ENCODE data around the gene VDAC1.
"Not testable (repeated sequence)": the region's sequence is repeated elsewhere in the genome, so short reads cannot be mapped to it uniquely, and the experiment has no call there.

Gene VDAC1, protein sequence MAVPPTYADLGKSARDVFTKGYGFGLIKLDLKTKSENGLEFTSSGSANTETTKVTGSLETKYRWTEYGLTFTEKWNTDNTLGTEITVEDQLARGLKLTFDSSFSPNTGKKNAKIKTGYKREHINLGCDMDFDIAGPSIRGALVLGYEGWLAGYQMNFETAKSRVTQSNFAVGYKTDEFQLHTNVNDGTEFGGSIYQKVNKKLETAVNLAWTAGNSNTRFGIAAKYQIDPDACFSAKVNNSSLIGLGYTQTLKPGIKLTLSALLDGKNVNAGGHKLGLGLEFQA

DNA sequence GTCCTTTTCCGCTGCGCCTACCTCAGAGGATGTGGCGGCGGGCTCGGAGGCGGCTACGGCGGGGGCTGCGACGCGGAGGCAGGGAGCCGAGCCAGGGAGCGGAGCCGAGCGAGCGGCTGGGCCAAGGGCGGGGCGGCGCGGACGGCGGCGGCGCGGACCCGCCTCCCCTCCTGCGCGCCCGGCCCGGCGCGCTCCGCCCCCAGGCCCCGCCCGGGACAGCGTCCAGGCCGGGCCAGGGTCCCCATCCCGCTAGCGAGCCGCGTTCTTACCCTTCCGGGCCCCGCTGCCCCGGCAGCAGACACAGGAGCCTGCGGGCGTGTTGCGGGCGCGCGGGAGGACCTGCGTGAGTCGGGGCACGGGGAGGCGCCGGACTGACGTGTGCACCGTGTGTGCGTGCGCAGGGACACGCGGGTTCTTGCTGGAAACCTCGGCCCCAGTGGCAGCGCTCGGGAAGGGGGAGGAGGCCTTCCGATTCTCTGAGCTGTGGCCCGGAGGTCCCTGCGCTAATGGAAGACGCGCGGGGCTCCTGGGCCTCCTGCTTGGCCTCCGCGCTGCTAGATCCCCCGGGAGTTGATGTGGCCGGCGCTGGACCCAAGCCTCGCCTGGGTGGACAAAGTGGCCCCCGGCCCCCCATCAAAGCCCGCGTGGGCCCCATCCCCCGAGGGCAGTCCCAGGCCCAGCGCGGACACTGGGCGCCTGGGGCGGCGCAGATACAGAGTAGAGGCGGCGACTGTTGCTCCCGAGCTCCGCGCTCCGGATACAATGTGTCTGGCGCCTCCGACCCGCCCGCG is at the start of gene VDAC1:
VDAC1 (minus strand) TSS at position 350 of the 791 bp plus-strand sequence. CDS start 11,963 bp downstream, outside the sequence.
- DNase-seq = peak; percentile 84 to 86

DNA sequence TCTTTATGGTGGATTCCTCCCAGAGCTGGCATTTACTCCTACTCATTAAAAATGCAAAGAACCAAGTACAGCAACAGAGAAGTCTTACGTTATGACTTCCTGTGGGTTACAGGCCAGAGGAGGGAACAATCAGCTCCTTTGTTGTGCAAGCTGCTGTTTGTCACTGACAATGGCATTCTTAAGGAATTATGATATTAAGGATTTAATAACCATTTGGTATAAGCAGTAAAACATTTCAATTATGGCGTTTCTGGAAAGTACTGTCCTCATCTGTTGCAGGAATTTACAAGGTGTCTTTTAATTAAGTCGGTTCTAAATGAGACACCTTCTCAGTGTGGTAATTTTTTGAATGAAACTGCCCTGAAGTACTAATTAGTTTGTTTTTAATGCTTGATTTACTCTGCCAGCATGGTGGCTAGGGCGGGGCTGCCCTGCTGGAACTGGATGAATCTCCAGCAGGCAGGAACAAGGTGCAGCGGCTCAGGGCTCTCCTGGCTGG is 49.1 kb upstream of the VDAC1 start:
- peak in 1 of 2 donors; percentile 27 for DNase-seq

DNA sequence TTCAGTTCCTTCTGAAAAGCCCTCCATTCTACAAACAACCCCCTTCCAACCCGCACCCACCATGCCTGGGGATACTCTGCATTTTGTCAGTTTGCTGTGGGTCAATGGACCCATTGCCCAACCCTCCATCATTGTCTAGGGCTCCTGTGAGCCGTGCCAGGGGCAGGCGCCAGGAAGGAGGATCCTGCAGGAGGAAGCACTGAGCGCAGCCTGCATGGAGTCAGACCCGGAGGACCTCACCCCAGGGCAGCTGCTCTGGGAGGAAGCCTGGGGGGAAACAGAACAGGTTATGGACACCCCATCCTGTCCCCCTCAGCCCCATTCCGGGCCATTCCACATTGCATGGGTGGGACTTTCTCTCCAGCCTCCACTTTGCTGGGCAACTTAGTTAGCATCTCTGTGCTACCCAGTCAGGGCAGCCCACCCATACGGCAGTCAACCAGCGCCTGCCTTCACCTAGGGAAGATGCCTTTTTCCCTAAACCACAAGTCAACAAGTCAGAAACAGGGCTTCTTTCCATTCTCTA is 48.6 kb upstream of the VDAC1 start:
- no peak for DNase-seq

DNA sequence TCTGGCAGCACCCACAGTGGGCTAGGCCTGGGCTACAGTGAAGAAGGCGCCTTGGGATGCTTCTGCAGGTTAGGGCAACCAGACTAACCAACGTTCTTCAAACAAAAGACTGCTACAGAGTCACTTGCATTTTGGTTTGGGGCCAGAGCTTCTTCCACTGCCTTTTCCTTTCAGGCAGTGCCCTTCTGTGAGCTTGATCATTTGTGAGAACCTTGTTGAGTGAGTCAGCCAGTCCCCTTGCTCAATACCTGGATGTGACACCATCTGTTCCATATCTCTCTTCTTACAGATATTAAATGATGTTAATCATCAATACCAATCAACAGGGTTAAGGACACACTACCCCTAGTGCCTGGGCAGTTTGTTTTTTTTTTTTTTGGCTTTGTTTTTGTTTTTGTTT is 46.5 kb upstream of the VDAC1 start:
- DNase-seq = no peak

DNA sequence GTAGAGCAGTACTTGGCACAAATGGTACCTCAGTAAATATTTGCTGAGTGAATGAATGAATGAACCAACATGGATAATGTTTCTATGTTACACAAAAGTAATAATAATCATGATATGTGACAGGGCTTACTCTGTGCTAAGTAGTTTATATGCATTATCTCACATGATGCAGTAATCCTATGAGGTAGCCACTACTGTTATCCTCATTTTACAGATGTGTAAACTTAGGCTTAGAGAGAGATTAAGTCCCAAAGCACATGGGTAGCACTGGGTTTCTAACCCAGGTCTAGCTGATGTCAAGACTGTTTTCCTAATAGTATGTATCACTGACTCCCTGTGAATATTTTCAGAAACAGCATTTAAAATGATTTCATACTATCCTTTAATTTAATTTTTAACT is 44.1 kb upstream of the VDAC1 start:
- DNase-seq = no peak

DNA sequence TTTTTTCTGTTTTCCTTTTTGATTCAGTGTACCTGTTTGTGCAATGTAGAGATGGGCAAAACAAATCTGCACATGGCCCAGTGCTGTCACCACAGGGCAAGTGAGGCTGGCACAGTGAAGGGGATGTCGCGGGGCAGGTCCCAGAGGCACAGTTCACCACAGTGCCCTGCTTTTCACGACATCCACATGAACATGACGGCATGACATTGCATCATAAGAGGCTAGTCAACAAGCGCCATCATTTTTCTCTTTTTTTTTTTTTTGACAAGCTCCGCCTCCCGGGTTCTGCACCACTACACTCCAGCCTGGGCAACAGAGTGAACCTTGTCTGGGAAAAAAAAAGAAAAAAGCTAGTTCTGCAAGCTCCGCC is 42.9 kb upstream of the VDAC1 start:
- no peak for DNase-seq

DNA sequence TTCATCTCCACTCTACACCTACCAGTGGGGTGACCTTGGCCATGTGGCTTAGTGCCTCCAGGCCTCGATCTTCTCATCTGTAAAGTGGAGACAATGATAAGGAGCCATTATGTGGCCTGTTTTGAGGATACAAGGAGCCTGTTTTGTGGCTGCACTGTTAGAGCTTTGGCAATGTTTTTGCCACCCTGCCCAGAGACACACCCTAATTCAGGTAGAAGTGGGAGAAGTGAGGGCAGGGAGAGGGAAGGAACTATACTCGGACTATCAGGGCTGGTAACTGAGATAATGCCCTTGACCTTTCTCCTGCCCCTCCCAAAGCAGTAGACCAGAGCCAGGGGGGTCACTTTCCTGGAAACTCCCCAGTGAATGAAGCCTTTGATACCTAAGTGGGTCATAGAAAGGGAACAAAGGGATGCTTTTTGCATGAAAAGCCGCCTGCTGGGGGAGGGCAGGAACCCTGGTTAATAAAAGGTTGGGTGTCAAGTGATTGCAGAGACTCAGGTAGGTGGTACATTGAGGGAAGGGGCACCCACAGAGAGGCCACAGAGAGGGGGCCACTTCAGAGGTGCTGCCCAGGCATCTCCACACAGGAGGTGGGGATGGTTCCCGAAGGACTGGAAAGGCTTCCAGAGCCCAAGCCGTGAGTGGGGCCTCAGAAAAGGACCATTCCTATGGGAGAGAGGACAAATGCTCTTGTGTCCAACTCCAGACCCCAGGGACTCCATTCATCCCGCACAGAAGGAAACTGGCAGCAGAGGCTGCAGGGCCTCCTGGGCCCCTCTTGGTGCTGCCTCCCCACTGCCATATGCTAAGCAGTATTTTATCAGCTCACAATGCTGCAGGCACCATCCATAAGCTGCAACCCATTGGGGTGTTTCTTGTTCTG is 42.3 kb upstream of the VDAC1 start:
- DNase-seq = no peak

DNA sequence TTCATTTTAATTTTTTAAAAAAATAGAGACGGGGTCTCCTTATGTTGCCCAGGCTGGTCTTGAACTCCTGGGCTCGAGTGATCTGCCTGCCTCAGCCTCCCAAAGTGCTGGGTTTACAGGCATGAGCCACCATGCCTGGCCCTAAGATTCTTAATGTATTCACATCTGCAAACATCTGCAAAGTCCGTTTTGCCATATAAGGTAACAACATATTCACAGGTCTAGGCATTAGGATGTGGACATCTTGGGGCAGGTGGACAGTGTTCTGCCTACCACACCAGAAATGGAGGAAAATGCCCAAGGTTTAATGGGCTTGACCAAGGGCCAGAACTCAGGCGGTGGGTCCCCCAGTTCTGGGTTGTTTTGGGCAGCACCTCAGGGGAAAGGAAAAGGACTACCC is 41.6 kb upstream of the VDAC1 start:
- DNase-seq = no peak

DNA sequence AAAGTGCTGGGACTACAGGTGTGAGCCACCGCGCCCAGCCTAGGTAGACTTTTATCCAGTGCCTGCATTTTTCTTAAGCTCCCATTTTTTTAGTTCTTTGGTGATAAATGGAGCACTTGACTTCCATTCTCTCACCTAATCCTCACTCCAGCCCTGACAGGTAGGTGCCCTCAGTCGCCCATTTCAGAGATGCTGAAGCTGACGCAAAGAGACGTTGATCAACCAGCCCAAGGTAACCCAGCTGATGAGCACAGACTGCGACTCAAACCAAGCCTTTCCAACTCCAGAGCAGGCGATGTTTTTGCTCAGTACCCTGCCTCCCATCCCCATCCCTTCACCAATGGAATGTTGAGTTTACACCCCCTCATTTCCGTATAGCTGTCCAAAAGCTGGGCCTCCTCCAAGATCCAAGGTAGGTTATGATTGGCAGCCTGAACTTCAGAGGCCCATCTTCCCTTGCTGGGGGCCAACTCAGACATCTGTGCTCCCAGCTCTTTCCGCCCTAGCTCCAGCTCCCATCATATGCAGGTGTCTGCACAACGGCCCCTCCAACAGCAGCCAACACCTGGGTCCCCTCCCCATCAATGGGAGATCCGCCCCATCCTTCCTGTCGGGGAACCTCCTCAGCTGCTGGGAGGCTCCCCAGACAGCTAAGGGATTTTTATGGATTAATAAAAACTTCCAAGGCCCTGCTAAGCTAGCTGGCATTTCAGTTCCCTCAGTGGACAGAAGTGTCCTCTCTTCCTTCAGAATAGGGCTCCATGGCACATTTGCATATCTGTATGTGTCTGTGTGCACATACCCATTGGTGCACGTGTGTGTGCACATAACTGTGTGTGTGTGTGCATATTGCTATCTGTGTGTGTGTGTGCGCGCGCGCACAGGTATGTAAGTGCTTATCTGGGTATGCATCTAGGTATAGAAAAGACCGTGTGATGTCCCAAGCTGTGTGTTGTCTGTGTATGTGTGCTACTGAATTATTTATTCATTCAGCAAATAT is 39.3 kb upstream of the VDAC1 start:
- no peak for DNase-seq

DNA sequence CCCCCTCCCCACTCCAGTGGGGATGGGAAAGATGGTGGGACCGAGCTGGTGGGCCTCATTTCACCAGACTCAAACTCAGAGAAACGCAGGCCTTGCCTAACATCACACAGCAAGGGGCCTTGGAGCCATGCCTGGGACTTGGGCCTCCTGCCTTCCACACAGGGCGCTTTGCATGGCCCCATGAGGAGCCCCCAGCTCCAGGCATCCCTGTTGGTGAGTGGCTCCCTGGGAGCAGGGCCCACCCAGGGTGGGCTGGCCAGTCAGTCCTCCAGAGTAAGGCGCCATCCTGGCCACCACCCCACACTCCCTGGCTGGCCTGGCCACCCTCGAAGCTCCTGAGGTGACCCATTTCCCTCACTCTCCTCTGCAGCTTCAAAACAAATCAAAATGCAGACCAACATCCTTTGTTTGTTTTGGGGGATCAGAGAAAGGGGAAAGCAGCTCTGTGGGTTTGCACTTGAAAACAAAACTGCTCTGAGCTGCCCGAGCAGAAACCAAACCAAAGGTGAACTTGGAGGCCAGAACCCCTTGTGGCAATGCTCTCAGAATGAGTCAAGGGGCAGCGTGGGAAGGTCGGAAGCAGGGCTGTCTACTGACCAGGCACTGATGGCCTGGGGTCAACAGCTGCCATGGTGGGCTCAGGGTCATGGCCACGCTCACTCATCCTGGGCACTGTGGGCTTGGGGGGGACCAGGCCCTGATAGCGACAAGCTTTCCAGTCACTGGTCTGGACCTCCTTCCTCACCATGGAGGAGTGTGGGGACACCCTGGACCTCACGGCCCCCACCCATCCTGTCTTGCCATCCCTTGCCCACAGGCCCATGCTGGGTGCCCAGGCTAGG is 37.0 kb upstream of the VDAC1 start:
- DNase-seq = no peak

DNA sequence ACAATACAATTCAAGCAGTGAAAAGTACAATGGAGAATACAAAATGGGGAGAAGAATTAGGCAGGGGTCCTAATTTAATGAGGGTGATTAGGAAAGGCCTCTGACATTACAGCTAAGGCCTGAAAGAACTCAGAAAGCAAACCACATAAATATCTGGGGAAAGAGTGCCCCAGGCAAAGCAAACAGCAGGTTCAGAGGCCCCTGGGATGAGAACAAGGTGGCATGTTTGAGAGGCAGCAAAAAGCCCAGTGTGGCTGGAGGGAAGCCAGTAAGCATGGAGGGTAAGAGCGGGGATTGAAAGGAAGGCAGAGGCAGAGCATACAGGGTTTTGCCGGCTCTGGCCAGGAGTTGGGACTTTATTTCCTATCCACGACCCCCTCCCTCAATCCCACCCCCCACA is 33.4 kb upstream of the VDAC1 start:
- DNase-seq = no peak

DNA sequence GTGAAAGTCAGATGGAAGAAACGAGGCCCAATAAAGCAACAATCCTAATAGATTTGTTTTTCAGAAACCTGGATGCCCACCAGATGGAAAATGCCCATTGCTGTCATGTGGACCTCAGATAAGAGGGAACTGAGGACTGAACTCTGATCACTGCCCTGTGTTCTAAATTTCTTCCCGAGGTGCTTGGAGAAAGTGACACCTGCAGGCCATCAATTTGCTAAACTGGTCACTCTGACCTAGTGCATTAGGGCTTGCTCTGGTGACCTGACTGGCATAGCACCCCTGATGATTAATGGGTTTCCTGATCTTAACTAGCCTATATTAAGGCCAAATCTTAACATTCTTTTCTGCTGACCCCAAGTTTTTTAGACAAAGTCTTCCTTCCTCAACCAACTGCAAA is 32.4 kb upstream of the VDAC1 start:
- DNase-seq = no peak

DNA sequence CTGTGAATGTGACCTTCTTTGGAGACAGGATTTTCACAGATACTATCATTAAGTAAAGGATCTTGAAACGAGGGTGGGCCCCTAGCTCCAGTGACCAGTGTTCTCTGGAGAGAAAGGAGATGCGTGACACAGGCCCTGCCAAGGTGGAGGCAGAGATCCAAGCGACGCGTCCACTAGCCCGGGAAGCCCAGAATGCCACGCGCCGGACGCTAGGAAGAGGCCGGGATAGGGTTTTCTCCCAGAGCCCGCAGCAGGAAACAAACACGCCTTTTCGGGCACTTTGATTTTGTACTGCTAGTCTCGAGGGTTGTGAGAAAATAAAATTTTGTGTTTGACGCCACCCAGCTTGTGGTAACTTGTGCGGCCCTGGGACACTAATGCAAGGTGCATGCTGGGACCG is 29.6 kb upstream of the VDAC1 start:
- DNase-seq = no peak

DNA sequence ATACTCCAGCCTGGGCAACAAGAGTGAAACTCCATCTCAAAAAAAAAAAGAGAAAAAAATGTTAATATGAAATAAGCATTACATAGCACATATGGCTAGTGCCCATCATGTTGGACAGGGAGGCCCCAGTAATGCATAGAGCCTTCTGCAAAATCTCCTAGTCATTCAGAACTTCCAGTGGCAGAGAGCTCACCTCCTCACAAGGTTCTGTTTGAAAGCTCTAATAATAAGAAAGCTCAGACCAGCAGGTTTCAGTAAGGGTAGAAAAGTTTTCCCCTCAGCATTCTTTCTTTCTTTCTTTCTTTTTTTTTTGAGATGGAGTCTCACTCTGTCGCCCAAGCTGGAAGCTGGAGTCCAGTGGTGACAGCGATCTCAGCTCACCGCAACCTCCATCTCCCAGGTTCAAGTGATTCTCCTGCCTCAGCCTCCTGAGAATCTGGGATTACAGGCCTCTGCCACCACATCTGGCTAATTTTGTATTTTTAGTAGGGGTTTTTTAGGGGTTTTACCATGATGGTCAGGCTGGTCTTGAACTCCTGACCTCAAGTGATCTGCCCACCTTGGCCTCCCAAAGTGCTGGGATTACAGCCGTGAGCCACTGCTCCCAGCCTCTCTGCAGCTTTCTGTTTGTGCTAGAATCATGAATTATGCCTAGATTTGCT is 25.7 kb upstream of the VDAC1 start:
- DNase-seq = not testable (repeated sequence)

DNA sequence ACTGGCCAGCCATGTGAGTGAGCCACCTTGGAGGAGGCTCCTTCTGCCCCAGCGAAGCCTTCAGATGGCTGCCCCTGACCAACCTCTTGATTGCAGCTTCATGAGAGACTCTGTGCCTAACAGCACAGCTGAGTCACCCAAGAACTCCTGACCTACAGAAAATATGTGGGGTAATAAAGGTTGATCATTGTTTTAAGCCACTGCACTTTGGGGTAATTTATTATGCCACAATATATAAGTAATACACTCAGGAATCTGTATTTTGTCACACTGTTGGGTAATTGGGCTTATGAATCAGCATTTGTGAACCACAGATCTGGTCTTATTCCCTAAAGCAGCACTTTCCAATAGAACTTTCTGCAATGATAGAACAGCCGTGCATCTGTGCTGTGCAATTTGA is 24.4 kb upstream of the VDAC1 start:
- DNase-seq = no peak

DNA sequence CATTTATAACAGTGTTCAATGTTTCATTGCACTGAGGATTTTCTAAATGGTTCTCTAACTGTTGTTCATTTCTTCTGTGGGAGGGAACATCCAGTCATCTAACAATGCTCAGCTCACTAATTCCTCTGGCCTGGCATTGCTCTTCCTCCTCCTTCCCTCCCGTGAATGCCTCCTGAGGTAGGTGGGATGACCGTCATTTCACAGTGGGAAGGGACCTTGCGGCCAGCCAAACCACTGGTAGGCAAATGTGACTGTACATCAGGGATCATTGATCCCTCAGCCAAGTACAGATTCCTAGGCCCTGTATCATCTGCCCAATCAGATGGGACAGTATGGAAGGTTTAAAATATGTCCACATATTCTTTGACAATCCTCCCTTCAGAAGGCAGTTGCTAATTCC is 23.7 kb upstream of the VDAC1 start:
- no peak for DNase-seq

DNA sequence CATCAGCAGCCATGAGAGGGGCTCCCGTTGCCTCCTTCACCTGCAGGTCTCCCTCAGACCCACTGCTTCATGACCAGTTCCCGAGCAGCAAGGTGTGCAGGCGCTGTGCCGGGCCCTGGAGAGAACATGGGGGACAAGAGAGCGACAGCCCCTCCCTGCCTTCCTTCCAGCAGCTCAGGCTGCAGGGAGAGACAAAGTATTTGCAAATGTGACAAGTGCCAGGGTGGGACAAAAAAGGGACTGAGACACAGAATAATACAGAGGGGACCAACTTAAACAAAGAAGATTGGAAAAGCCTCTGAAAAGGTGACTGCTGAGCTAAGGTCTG is 22.5 kb upstream of the VDAC1 start:
- no peak for DNase-seq

DNA sequence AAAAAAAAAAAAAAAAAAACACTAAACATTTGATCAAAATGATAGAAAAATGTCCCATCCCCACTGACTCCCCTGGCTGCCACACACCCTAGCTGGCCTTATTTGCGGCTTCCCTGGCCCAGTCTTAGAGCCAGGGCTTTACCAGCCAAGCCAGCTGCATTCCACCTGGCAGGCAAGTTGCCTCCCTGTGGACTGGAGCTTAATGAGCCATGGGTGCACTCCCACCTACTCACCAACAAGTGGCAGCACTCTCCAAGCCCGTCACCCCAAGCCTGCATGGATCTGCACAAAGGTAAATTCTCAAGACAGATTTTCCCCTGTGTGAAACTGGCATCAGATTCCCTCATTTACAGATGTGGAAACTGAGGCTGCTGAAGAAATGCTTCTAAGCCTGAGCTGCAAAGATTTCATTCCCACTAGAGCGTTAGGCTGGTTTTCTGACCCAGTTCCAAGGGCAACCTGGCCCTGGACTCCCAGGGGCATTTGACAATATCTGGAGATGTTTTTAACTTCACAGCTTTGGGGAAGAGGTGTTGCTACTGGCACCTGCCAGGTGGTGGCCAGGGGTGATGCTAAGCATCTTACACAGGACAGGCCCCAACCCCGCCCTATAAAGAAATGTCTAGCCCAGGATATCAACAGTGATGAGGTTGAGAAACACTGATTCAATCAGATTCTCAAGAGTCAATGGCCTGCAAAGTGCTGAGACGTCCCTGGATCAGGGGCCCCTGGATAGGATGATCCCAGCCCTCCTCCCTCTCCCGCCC is 21.9 kb upstream of the VDAC1 start:
- DNase-seq = peak; percentile 41 to 56

DNA sequence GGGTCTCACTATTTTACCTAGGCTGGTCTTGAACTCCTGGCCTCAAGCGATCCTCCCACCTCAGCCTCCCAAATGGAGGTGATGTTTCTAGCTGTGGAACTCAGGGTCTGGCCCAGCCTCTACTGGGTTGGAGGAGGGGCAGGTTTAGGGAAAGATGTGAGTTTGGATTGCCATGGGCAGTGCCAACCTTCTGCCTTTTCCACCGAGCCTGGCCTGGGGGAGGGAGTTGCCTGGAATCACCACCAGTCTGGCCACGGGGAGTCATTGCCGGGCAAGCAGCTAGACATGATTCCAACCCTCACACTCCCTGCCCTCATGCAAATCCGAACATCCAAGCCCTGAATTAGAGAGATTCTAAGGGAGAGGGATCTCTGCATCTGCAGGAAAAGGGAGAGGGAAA is 21.0 kb upstream of the VDAC1 start:
- DNase-seq = no peak

DNA sequence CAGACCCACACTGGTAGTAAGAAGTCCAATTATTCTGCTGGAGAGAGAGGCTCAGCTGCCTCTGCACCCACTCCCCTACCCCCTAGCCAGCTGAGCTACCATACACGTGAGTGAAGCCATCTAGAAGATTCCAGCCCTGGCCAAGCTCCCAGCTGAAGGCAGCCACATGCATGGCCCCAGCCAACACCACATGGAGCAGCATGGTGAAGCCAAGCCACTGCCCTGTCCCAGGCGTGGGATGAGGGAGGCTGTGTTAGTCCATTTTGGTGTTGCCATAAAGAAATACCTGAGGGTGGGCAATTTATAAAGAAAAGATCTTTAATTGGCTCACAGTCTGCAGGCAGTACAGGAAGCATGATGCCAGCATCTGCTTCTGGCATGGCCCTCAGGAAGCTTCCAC is 20.0 kb upstream of the VDAC1 start:
- no peak for DNase-seq
